Fibroblast of mammary gland (primary cell): ENCODE results near the gene FOXN3.

Source experiments
- DNase-seq: peaks from one replicate; pipeline ENCODE4 v3.0.0-alpha.2; 2010; ENCODE audit warnings: low read depth
- H3K4me3 ChIP-seq: 2 replicates; pipeline ENCODE4 v1.5.1; 2011; ENCODE audit warnings: low read depth, mild to moderate bottlenecking, low read length, moderate library complexity; ENCODE audit not compliant: control insufficient read depth
- TF ChIP-seq, protein P1 (sequence below): conservative IDR thresholded peaks from 2 replicates; pipeline ENCODE4 v1.5.1; 2011; ENCODE audit warnings: low read depth, low read length, inconsistent platforms; ENCODE audit not compliant: control insufficient read depth, insufficient read depth

FOXN3 gene

DNA sequence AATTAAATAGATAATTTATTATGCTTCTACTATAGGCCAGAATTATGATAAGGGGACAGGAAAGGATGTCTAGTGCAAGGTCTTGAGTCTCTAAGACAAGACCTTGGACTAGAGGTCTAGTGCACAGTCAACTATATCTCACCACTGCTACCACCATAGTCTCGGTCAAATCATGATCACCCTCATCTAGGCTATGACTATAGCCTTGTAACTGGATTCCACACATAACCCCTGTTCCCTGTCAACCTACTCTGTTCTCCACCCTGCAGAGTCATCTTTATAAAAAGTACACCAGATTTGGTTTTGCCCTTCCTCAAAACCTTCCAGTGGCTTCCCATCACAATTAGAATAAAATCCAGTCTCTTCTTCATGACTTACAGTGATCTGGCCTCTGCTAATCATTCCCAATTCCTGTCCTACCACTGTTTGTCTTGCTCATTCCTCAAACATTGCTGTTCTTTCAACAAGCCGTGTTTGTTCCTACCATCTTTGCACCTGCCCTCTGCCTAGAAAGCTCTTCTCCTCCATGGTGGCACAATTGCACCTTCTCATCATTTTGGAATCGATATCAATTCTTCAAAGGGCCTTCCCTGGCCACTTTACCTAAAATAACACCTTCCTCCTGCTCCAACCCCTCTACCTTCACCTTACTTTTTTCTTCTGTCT, 169.4 kb downstream of the FOXN3 start:
- TF ChIP-seq, protein P1, sequence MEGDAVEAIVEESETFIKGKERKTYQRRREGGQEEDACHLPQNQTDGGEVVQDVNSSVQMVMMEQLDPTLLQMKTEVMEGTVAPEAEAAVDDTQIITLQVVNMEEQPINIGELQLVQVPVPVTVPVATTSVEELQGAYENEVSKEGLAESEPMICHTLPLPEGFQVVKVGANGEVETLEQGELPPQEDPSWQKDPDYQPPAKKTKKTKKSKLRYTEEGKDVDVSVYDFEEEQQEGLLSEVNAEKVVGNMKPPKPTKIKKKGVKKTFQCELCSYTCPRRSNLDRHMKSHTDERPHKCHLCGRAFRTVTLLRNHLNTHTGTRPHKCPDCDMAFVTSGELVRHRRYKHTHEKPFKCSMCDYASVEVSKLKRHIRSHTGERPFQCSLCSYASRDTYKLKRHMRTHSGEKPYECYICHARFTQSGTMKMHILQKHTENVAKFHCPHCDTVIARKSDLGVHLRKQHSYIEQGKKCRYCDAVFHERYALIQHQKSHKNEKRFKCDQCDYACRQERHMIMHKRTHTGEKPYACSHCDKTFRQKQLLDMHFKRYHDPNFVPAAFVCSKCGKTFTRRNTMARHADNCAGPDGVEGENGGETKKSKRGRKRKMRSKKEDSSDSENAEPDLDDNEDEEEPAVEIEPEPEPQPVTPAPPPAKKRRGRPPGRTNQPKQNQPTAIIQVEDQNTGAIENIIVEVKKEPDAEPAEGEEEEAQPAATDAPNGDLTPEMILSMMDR = no peak

DNA sequence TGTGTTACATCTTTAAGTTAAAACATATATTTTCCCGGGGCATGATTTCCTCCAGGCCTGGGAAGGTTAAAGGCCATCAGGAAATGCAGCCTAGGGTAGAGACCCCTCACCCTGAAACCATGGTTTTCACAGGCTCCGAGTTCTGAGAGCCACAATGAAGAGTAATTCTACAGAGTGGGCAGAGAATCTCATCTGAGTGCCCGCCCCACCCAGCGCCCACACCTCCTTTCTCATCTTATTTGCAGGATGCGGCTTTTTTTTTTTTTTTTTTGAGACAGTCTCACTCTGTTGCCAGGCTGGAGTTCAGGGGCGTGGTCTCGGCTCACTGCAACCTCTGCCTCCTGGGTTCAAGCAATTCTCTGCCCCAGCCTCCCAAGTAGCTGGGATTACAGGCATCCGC, 170.7 kb downstream of the FOXN3 start:
- TF ChIP-seq, protein P1 = no peak
- DNase-seq = no peak

More for the DNA sequence above, 169.4 kb downstream of the FOXN3 start:
- no peak for DNase-seq
- H3K4me3 ChIP-seq = no peak overlapping the region

DNA sequence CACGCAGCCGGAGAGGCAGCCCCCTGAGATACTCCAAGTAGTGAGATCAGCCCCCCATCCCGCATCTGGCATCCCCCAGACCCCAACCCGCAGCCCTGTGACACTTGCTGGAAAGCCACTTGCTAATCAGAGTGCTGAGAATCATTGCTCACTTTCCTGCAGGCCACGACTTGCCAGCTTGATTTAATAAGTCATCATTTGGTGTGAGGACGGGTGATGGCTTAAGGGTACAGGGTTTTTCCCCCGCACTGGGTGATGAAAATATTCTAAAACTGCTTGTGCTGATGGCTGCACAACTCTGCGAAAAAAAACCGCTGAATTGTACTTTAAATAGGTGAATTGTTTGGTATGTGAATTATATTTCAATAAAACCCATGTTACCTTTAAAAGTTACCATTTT, 171.2 kb downstream of the FOXN3 start:
- DNase-seq = no peak
- H3K4me3 ChIP-seq = no peak overlapping the region
- TF ChIP-seq, protein P1 = no peak

More for the DNA sequence above, 170.7 kb downstream of the FOXN3 start:
- no peak overlapping the region for H3K4me3 ChIP-seq

DNA sequence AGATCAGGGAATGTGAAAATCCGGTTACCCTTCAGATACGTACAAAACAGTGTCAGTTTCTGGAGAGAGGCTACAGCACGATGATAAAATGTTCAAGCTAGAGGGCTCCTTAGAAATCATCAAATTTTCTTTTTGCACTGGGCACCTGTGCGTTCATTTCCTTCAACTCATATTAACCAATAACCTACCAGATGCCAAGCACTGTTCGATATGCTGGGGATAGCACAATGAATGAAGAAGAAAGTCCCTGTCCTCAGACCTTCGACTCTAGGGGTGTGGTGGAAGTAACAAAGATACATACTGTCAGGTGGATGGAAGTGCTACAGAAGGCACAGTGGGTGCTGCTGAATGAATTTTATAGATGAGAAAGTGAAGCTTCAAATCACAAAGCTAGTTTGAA, 172.3 kb downstream of the FOXN3 start:
- DNase-seq = no peak
- H3K4me3 ChIP-seq = no peak overlapping the region

DNA sequence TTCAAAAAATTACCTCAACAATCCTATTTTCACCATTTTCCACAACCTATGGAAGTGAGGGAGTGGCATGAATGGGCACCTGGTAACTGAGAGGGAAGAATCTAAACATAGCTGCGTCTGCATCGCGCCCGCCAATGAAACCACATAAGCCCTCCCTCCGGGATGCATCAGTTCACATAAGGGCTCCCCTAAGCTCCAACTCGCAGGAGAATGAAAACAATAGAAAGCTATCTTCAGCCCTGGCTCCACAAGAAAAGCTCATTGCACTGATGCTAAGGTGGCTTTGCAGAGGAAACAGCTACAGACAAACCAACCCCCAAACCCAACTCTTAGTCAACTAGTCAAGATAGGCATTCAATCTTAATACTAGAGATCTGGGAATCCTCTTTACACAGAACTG, 173.3 kb downstream of the FOXN3 start:
- DNase-seq = no peak
- TF ChIP-seq, protein P1 = no peak
- no peak overlapping the region for H3K4me3 ChIP-seq

More for the DNA sequence above, 172.3 kb downstream of the FOXN3 start:
- TF ChIP-seq, protein P1 = no peak

DNA sequence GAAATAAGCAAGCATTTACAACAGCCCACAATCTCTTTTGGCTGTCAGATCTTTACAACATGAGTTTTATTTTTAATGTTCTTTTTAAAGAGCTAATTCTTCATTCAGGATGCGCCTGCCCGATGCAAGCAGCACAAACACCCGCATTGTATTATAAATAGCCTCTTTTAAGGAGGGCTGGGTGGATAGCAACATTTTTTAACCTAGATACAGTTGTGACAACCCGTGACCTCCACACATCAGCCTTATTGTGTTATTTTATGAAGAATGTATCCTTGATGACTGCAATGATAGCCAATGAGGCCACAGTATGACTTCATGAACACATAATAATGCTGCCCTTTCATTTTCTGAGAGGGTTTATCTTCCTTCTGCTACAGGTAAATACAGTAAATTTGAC, 173.7 kb downstream of the FOXN3 start:
- no peak for DNase-seq
- no peak overlapping the region for H3K4me3 ChIP-seq
- TF ChIP-seq, protein P1 = no peak
